SK-N-SH (cell line): ENCODE results near the gene TBX1. TPM values are rescaled to one million over a fixed set of nuclear protein-coding genes. Genes with fewer than 3 reads are reported as not detected.

ENCODE experiments used
- CTCF ChIA-PET: fragments of 300-600, 350-600 bp; formaldehyde crosslinking; extraction: SDS; loops from one replicate; lab custom pipeline; 2021; lab: Yijun Ruan, JAX
- POLR2A ChIA-PET: fragments of 350-600 bp; sonication (Branson Sonifier 250); formaldehyde crosslinking; extraction: SDS; loops from one replicate; lab custom pipeline; 2020; ENCODE audit warnings: antibody characterized with exemption, inconsistent platforms; lab: Yijun Ruan, JAX
- DNase-seq: peaks from one replicate; pipeline ENCODE4 v3.0.0; 2012
- H2AFZ ChIP-seq: fragments of 200-600 bp; sonication (generic); 2 replicates; pipeline ENCODE4 v1.8.1; 2016; ENCODE audit warnings: antibody characterized with exemption, mild to moderate bottlenecking, low read depth
- H3F3A ChIP-seq: fragments of 200-600 bp; sonication (generic); replicated peaks from 2 replicates; pipeline ENCODE3; 2016; ENCODE audit warnings: antibody characterized with exemption, mild to moderate bottlenecking; ENCODE audit not compliant: insufficient read depth
- H3K27ac ChIP-seq, 2 experiments: fragments of 200-500 bp in 1 of 2; fragments of 200-600 bp in 1 of 2; sonication (Bioruptor generic) in 1 of 2; sonication (generic), shearing (Covaris generic) in 1 of 2; 2 replicates each; pipeline versions ENCODE4 v1.5.1 to v1.6.1; 2014 to 2016; ENCODE audit warnings: low read depth in 2 of 2, inconsistent platforms in 1 of 2, low read length in 1 of 2, mild to moderate bottlenecking in 1 of 2, mixed read lengths in 1 of 2
- H3K27me3 ChIP-seq: fragments of 200-600 bp; sonication (generic), shearing (Covaris generic); 2 replicates; pipeline ENCODE4 v1.6.1; 2016; ENCODE audit warnings: mixed run types; ENCODE audit not compliant: insufficient read depth
- H3K36me3 ChIP-seq, 2 experiments: fragments of 200-500 bp in 1 of 2; fragments of 200-600 bp in 1 of 2; sonication (Bioruptor generic) in 1 of 2; sonication (generic) in 1 of 2; replicated peaks in 1 of 2; 2 replicates each; pipeline versions ENCODE3 to v1.5.1; 2014 to 2016; ENCODE audit warnings: low read length in 1 of 2, mild to moderate bottlenecking in 1 of 2; ENCODE audit not compliant: insufficient read depth in 2 of 2, control insufficient read depth in 1 of 2
- H3K4me1 ChIP-seq, 2 experiments: fragments of 200-500 bp in 1 of 2; fragments of 200-600 bp in 1 of 2; sonication (Bioruptor generic) in 1 of 2; sonication (generic), shearing (Covaris generic) in 1 of 2; 2 replicates each; pipeline versions ENCODE4 v1.5.1 to v1.6.1; 2014 to 2016; ENCODE audit warnings: low read depth in 1 of 2, low read length in 1 of 2, mixed run types in 1 of 2; ENCODE audit not compliant: insufficient read depth in 2 of 2, control insufficient read depth in 1 of 2
- H3K4me2 ChIP-seq: fragments of 200-600 bp; sonication (generic), shearing (Covaris generic); 2 replicates; pipeline ENCODE4 v1.6.1; 2017; ENCODE audit warnings: mixed run types
- H3K4me3 ChIP-seq, 2 experiments: fragments of 200-500 bp in 1 of 2; fragments of 200-600 bp in 1 of 2; sonication (Bioruptor generic) in 1 of 2; sonication (generic), shearing (Covaris generic) in 1 of 2; 2 replicates each; pipeline versions ENCODE4 v1.5.1 to v1.8.1; 2014 to 2016; ENCODE audit warnings: low read depth in 2 of 2, inconsistent platforms in 1 of 2, low read length in 1 of 2, mild to moderate bottlenecking in 1 of 2, mixed read lengths in 1 of 2, moderate library complexity in 1 of 2
- H3K79me2 ChIP-seq: fragments of 200-600 bp; sonication (generic); 2 replicates; pipeline ENCODE4 v1.8.1; 2017; ENCODE audit warnings: mild to moderate bottlenecking; ENCODE audit not compliant: insufficient read depth
- H3K9ac ChIP-seq: fragments of 200-600 bp; sonication (generic); 2 replicates; pipeline ENCODE4 v1.6.1; 2017; ENCODE audit warnings: mixed run types
- H3K9me2 ChIP-seq: fragments of 200-600 bp; sonication (generic); 2 replicates; pipeline ENCODE4 v1.6.1; 2017; ENCODE audit warnings: mixed run types
- H3K9me3 ChIP-seq: fragments of 200-600 bp; sonication (generic); 2 replicates; pipeline ENCODE4 v1.6.1; 2017; ENCODE audit warnings: mixed run types, mild to moderate bottlenecking, moderate library complexity
- H4K20me1 ChIP-seq: fragments of 200-600 bp; sonication (generic); 2 replicates; pipeline ENCODE4 v1.6.1; 2017; ENCODE audit warnings: mild to moderate bottlenecking, mixed run types; ENCODE audit not compliant: insufficient read depth
- ELF1 ChIP-seq: IDR thresholded peaks from 2 replicates; pipeline ENCODE4 v1.4.0; 2012
- EP300 ChIP-seq, 2 experiments: IDR thresholded peaks; 2 replicates each; pipeline versions ENCODE4 v1.4.0 to v1.6.1; 2012; ENCODE audit warnings: borderline replicate concordance in 1 of 2, low read depth in 1 of 2, low read length in 1 of 2
- FOXM1 ChIP-seq: IDR thresholded peaks from 2 replicates; pipeline ENCODE4 v1.4.0; 2012; ENCODE audit warnings: low read depth, mild to moderate bottlenecking
- JUND ChIP-seq: IDR thresholded peaks from 2 replicates; pipeline ENCODE4 v1.4.0; 2012
- MAX ChIP-seq: IDR thresholded peaks from 2 replicates; pipeline ENCODE4 v1.4.0; 2012; ENCODE audit warnings: low read depth
- MEF2A ChIP-seq: IDR thresholded peaks from 2 replicates; pipeline ENCODE4 v1.4.0; 2012; ENCODE audit warnings: low read depth, borderline replicate concordance
- MXI1 ChIP-seq: IDR thresholded peaks from 2 replicates; pipeline ENCODE4 v1.6.1; 2012; ENCODE audit warnings: mild to moderate bottlenecking, low read depth, low read length, improper control_type of control experiment
- NFIC ChIP-seq: IDR thresholded peaks from 2 replicates; pipeline ENCODE4 v1.4.0; 2012; ENCODE audit warnings: borderline replicate concordance
- NRF1 ChIP-seq: IDR thresholded peaks from 2 replicates; pipeline ENCODE4 v1.6.1; 2012; ENCODE audit warnings: low read depth, mild to moderate bottlenecking, low read length
- PBX3 ChIP-seq: IDR thresholded peaks from 2 replicates; pipeline ENCODE4; 2012
- RFX5 ChIP-seq: IDR thresholded peaks from 2 replicates; pipeline ENCODE4 v1.6.1; 2012; ENCODE audit warnings: mild to moderate bottlenecking, improper control_type of control experiment, low read length
- RXRA ChIP-seq: IDR thresholded peaks from 2 replicates; pipeline ENCODE4 v1.4.0; 2012; ENCODE audit warnings: low read depth, mild to moderate bottlenecking, borderline replicate concordance
- TCF12 ChIP-seq: IDR thresholded peaks from 2 replicates; pipeline ENCODE4 v1.4.0; 2012
- YY1 ChIP-seq: IDR thresholded peaks from 2 replicates; pipeline ENCODE4 v1.4.0; 2012; ENCODE audit warnings: low read depth, mild to moderate bottlenecking
- ZBTB33 ChIP-seq: IDR thresholded peaks from 2 replicates; pipeline ENCODE4 v1.4.0; 2012; ENCODE audit warnings: low read depth, borderline replicate concordance
- WGBS: methylation state at CpG from one replicate; pipeline ENCODE4 v1.1.6; 2017; ENCODE audit warnings: low lambda C conversion rate; 5-methylcytosine and 5-hydroxymethylcytosine counted together
- polyA plus RNA-seq, 3 experiments: library from polyadenylated mRNA; depleted of rRNA; stranded (reverse); fragments of >200 nt; gene quantifications; 2 replicates each; pipeline ENCODE4 v1.2.3, GENCODE V29; 2012

Gene TBX1
- polyA plus RNA-seq, 1 of the 3 experiments (the other 2 are of a cell fraction): not detected

GRCh38 chr22:19773470-19774040 lies 13.0 kb downstream of the TBX1 start:
- Histone ChIP-seq H3K9ac (no peak overlapping the region), H3K79me2 (no peaks in the 10 kb centered on the region), H3K4me3 (no peak overlapping the region), H3K4me1 (no peaks in the 10 kb centered on the region; a peak in 1 of 4 replicates), H3K27me3 (peaks cover 11% of the 10 kb centered on the region; the same call in 1 of the 2 replicates), H3F3A (no peaks in the 10 kb centered on the region), H3K9me3 (no peaks in the 10 kb centered on the region), H4K20me1 (no peaks in the 10 kb centered on the region), H3K9me2 (no peaks in the 10 kb centered on the region), H2AFZ (no peak overlapping the region), H3K27ac (no peak overlapping the region), H3K36me3 (no peaks in the 10 kb centered on the region), H3K4me2 (no peak overlapping the region)
- ChIA-PET CTCF (interaction anchor here (1.1 to 4.0 kb wide), 2 partner anchors 17 to 43 kb away, joined by 4 to 21 read pairs; no protein-coding TSS in a partner anchor), POLR2A (no interaction called here)
- WGBS: 58% methylated on average over 8 of the region's 9 CpGs
- no peak for DNase-seq
- TF ChIP-seq ZBTB33: no peak
- no peak for TF ChIP-seq MEF2A
- no peak for TF ChIP-seq ELF1
- TF ChIP-seq MXI1: no peak
- TF ChIP-seq RXRA: no peak
- no peak for TF ChIP-seq JUND
- no peak for TF ChIP-seq NFIC
- TF ChIP-seq TCF12: no peak
- no peak for TF ChIP-seq NRF1
- no peak for TF ChIP-seq FOXM1

- H3K4me3 ChIP-seq: no peak overlapping the region
- no peaks in the 10 kb centered on the region for H3F3A ChIP-seq
- H3K9ac ChIP-seq: no peak overlapping the region
- no peaks in the 10 kb centered on the region for H3K36me3 ChIP-seq
- no peaks in the 10 kb centered on the region for H3K9me3 ChIP-seq
- no peak overlapping the region for H2AFZ ChIP-seq
- no peaks in the 10 kb centered on the region for H3K79me2 ChIP-seq
- WGBS: 87% methylated on average over 8 of the region's 8 CpGs
- H3K4me2 ChIP-seq: no peak overlapping the region
- H3K27me3 ChIP-seq: peaks cover 11% of the 10 kb centered on the region; the same call in 1 of the 2 replicates
- ChIA-PET CTCF (interaction anchor here (4.0 kb wide), 1 partner anchor 44 kb away, joined by 21 read pairs; no protein-coding TSS in a partner anchor), POLR2A (no interaction called here)
- no peak for DNase-seq
- TF ChIP-seq ELF1 (no peak), PBX3 (no peak), EP300 (IDR thresholded peaks at IDR 0.05; ENCODE audit: borderline replicate concordance in 1 of 2, low read depth in 1 of 2, low read length in 1 of 2) (no peak), RXRA (no peak), MAX (no peak), YY1 (no peak), RFX5 (no peak)
- H3K4me1 ChIP-seq: no peaks in the 10 kb centered on the region; a peak in 1 of 4 replicates
- H4K20me1 ChIP-seq: no peaks in the 10 kb centered on the region
- no peaks in the 10 kb centered on the region for H3K9me2 ChIP-seq
- H3K27ac ChIP-seq: no peak overlapping the region
Observed at GRCh38 chr22:19774628-19775027, 14.1 kb downstream of the TBX1 start.
